ENCODE data around the gene KIFC3.

DNA sequence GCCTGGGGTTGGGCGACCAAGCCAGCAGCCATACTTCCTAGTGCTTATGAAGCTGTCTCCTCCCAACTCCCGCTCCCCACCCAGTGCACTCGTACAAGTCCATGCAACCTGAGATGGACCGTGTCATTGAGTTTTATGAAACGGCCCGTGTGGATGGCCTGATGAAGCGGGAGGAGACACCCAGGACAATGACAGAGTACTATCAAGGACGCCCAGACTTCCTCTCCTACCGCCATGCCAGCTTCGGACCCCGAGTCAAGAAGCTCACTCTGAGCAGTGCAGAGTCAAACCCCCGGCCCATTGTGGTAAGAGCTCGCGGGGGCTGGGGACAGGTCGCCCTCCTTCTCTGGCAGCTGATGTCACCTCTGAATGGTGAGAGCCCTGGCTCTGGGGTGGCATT, 77.8 kb downstream of the KIFC3 start:
- no peak for TF ChIP-seq JUN (IDR thresholded peaks at IDR 0.05; ENCODE audit: low read depth, low read length)
- no peak for TF ChIP-seq CREB1 (IDR thresholded peaks at IDR 0.05)
- no peak for TF ChIP-seq SP1 (IDR thresholded peaks at IDR 0.05; ENCODE audit: low read depth, low read length)
- TF ChIP-seq SRF (IDR thresholded peaks at IDR 0.05; ENCODE audit: low read depth, low read length) = no peak
- TF ChIP-seq, protein P1, sequence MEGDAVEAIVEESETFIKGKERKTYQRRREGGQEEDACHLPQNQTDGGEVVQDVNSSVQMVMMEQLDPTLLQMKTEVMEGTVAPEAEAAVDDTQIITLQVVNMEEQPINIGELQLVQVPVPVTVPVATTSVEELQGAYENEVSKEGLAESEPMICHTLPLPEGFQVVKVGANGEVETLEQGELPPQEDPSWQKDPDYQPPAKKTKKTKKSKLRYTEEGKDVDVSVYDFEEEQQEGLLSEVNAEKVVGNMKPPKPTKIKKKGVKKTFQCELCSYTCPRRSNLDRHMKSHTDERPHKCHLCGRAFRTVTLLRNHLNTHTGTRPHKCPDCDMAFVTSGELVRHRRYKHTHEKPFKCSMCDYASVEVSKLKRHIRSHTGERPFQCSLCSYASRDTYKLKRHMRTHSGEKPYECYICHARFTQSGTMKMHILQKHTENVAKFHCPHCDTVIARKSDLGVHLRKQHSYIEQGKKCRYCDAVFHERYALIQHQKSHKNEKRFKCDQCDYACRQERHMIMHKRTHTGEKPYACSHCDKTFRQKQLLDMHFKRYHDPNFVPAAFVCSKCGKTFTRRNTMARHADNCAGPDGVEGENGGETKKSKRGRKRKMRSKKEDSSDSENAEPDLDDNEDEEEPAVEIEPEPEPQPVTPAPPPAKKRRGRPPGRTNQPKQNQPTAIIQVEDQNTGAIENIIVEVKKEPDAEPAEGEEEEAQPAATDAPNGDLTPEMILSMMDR (IDR thresholded peaks at IDR 0.05; ENCODE audit: control extremely low read depth in 1 of 3, insufficient read depth in 1 of 3, low read depth in 1 of 3, low read length in 3 of 3) = no peak
- TF ChIP-seq HDAC2 (IDR thresholded peaks at IDR 0.05; ENCODE audit: borderline replicate concordance in 1 of 2, low read depth in 2 of 2, low read length in 2 of 2) = no peak
- no peak for TF ChIP-seq EP300 (IDR thresholded peaks at IDR 0.05; ENCODE audit: borderline replicate concordance in 1 of 2, low read depth in 2 of 2, low read length in 2 of 2)
- TF ChIP-seq YY1 (IDR thresholded peaks at IDR 0.05; ENCODE audit: low read depth, low read length) = no peak
- TF ChIP-seq ZNF274 (IDR thresholded peaks at IDR 0.05; ENCODE audit: borderline replicate concordance, extremely low read depth, low read length) = no peak
- no peak for TF ChIP-seq POLR2A (IDR thresholded peaks at IDR 0.05; ENCODE audit: control extremely low read depth in 1 of 2, low read depth in 2 of 2, low read length in 2 of 2)
- no peak for TF ChIP-seq RNF2 (IDR thresholded peaks at IDR 0.05; ENCODE audit: borderline replicate concordance, low read depth, low read length, missing control alignments, poor library complexity, severe bottlenecking)
- no peak for TF ChIP-seq POLR2AphosphoS5 (IDR thresholded peaks at IDR 0.05; ENCODE audit: low read depth, low read length)
- TF ChIP-seq HDAC6 (IDR thresholded peaks at IDR 0.05; ENCODE audit: low read depth, low read length) = no peak
